Lower lobe of right lung (tissue), 2 donors: ENCODE data around the gene CASS4. TPM values are rescaled to one million over a fixed set of nuclear protein-coding genes. Genes with fewer than 3 reads are reported as not detected.
A peak's percentile ranks its signal among the peaks of the same experiment; 100 is the strongest.

ENCODE experiments used
- ATAC-seq, 2 donors: fragments of 200-7000 bp; cut with Tn5 transposase; one replicate each; pipeline ENCODE4 v1.9.1; 2020 to 2022; ENCODE audit warnings: mild to moderate bottlenecking in 2 of 2, moderate library complexity in 2 of 2
- DNase-seq: peaks from one replicate; pipeline ENCODE4 v3.0.0-alpha.2; 2020
- H3K27ac ChIP-seq: fragments of 200-600 bp; one replicate; pipeline ENCODE4 v1.8.0; 2022
- H3K27me3 ChIP-seq: fragments of 200-600 bp; one replicate; pipeline ENCODE4 v1.8.0; 2022; ENCODE audit warnings: low read depth
- H3K36me3 ChIP-seq: fragments of 200-600 bp; one replicate; pipeline ENCODE4 v1.8.0; 2022; ENCODE audit warnings: mild to moderate bottlenecking
- H3K4me1 ChIP-seq: fragments of 200-600 bp; one replicate; pipeline ENCODE4 v1.8.0; 2022
- H3K4me3 ChIP-seq: fragments of 200-600 bp; one replicate; pipeline ENCODE4 v1.8.0; 2022; ENCODE audit warnings: mild to moderate bottlenecking
- H3K9me3 ChIP-seq: fragments of 200-600 bp; one replicate; pipeline ENCODE4 v1.8.0; 2022
- CTCF ChIP-seq: fragments of 200-600 bp; IDR thresholded peaks from one replicate; pipeline ENCODE4 v1.8.0; 2022; ENCODE audit warnings: antibody characterized with exemption, mild to moderate bottlenecking
- intact Hi-C: fragments of 100-400 bp; cut with DNase I; formaldehyde crosslinking; loops from one replicate; pipeline ENCODE4 v1.11.0; 2022
- total RNA-seq: library from RNA; stranded (reverse); fragmentation: NEBNext Ultra II Directional; extraction: Animal tissue kit (Norgen Biotek cat#: 25700); gene quantifications from one replicate; pipeline ENCODE4 v1.2.1, GENCODE V29; 2021
- donor health status: DM: no; HTN: yes; CAD: no; lungs with severe emphysema.

The CASS4 gene
- total RNA-seq, 1 donor from 2014 or later: 23.9 TPM

- Histone ChIP-seq H3K27ac (peak overlapping the region; percentile 22), H3K27me3 (no peaks in the 10 kb centered on the region)
Observed at GRCh38 chr20:56420940-56421688, 9.1 kb downstream of the CASS4 start.

GRCh38 chr20:56422076-56422823 lies 10.2 kb downstream of the CASS4 start:
- Histone ChIP-seq H3K27ac (peak overlapping the region; percentile 22), H3K27me3 (no peaks in the 10 kb centered on the region), H3K4me3 (peak overlapping the region; percentile 7), H3K4me1 (peaks cover 79% of the 10 kb centered on the region), H3K9me3 (no peaks in the 10 kb centered on the region), H3K36me3 (no peaks in the 10 kb centered on the region)
- TF ChIP-seq CTCF: no peak
- intact Hi-C loops: no loop called here
- ATAC-seq (no peak), DNase-seq (no peak)

More at GRCh38 chr20:56420940-56421688, 9.1 kb downstream of the CASS4 start:
- TF ChIP-seq CTCF: no peak
- ATAC-seq: no peak
- Histone ChIP-seq H3K4me3 (no peak overlapping the region), H3K36me3 (no peaks in the 10 kb centered on the region), H3K4me1 (peaks cover 77% of the 10 kb centered on the region), H3K9me3 (no peaks in the 10 kb centered on the region)
- intact Hi-C loops: no loop called here
- DNase-seq: no peak

- H3K27me3 ChIP-seq: no peaks in the 10 kb centered on the region
- intact Hi-C loops: no loop called here
- H3K9me3 ChIP-seq: no peaks in the 10 kb centered on the region
- H3K4me1 ChIP-seq: peaks cover 79% of the 10 kb centered on the region
- peak overlapping the region; percentile 7 for H3K4me3 ChIP-seq
- H3K36me3 ChIP-seq: no peaks in the 10 kb centered on the region
- no peak for TF ChIP-seq CTCF
- ATAC-seq: no peak
- H3K27ac ChIP-seq: peak overlapping the region; percentile 22
- DNase-seq: no peak
Observed at GRCh38 chr20:56422824-56423189, 10.7 kb downstream of the CASS4 start.

- ATAC-seq: no peak
- Histone ChIP-seq H3K27me3 (no peaks in the 10 kb centered on the region), H3K27ac (peak overlapping the region; percentile 22), H3K36me3 (no peaks in the 10 kb centered on the region), H3K4me3 (peak overlapping the region; percentile 7), H3K9me3 (no peaks in the 10 kb centered on the region), H3K4me1 (peaks cover 78% of the 10 kb centered on the region)
- no peak for DNase-seq
- no peak for TF ChIP-seq CTCF
- intact Hi-C loops: no loop called here
Observed at GRCh38 chr20:56423211-56423610, 11.2 kb downstream of the CASS4 start.

- Histone ChIP-seq H3K9me3 (no peaks in the 10 kb centered on the region), H3K4me1 (peaks cover 78% of the 10 kb centered on the region), H3K36me3 (no peaks in the 10 kb centered on the region), H3K27ac (peak overlapping the region; percentile 22), H3K27me3 (no peaks in the 10 kb centered on the region), H3K4me3 (no peak overlapping the region)
- intact Hi-C loops: no loop called here
- TF ChIP-seq CTCF: no peak
- DNase-seq (no peak), ATAC-seq (no peak)
Observed at GRCh38 chr20:56423886-56424285, 11.8 kb downstream of the CASS4 start.
